IMR-90 (cell line): ENCODE data around the gene GPSM1. TPM values are rescaled to one million over a fixed set of nuclear protein-coding genes. Genes with fewer than 3 reads are reported as not detected.

Experiments
- ATAC-seq: fragments of 200-7000 bp; cut with Tn5 transposase; 2 replicates; pipeline ENCODE4 v1.9.1; 2020; ENCODE audit warnings: low read depth, mild to moderate bottlenecking, moderate library complexity
- BruUV-seq: library from RNA; stranded (reverse); fragments of 400-500 nt; replicated peaks from 2 replicates; lab custom pipeline; 2021; lab: Mats Ljungman, UMichigan
- CTCF ChIA-PET: fragments of 300-600 bp; formaldehyde crosslinking; extraction: SDS; loops from one replicate; lab custom pipeline; 2021; ENCODE audit warnings: antibody characterized with exemption; lab: Yijun Ruan, JAX
- POLR2A ChIA-PET: fragments of 300-600 bp; sonication (Branson Sonifier 250); formaldehyde crosslinking; loops from one replicate; lab custom pipeline; 2022; ENCODE audit warnings: antibody characterized with exemption; ENCODE audit not compliant: unreplicated experiment; lab: Charles Lee
- DNase-seq: peaks from one replicate; pipeline ENCODE4 v3.0.0; 2013
- H2AFZ ChIP-seq: replicated peaks from 2 replicates; pipeline ENCODE3; 2013; ENCODE audit warnings: low read length, mild to moderate bottlenecking; ENCODE audit not compliant: poor library complexity
- H2AK5ac ChIP-seq: 2 replicates; pipeline ENCODE4 v1.6.1; 2013; ENCODE audit warnings: low read depth, low read length, inconsistent platforms
- H2AK9ac ChIP-seq: replicated peaks from 2 replicates; pipeline ENCODE3; 2013; ENCODE audit warnings: mild to moderate bottlenecking, low read depth, low read length, moderate library complexity; ENCODE audit not compliant: poor library complexity
- H2BK120ac ChIP-seq: 2 replicates; pipeline ENCODE4 v1.6.1; 2013; ENCODE audit warnings: low read depth, low read length, inconsistent platforms
- H2BK15ac ChIP-seq: 3 replicates; pipeline ENCODE4 v1.6.1; 2013; ENCODE audit warnings: low read depth, low read length, inconsistent platforms
- H2BK20ac ChIP-seq: 2 replicates; pipeline ENCODE4 v1.6.1; 2013; ENCODE audit warnings: low read depth, mild to moderate bottlenecking, inconsistent platforms, low read length, moderate library complexity
- H2BK5ac ChIP-seq: 2 replicates; pipeline ENCODE4 v1.6.1; 2013; ENCODE audit warnings: mild to moderate bottlenecking, low read depth, low read length, inconsistent platforms; ENCODE audit not compliant: poor library complexity, severe bottlenecking
- H3K14ac ChIP-seq: replicated peaks from 2 replicates; pipeline ENCODE4 v1.6.1; 2013; ENCODE audit warnings: low read depth, low read length, inconsistent platforms
- H3K18ac ChIP-seq: 2 replicates; pipeline ENCODE4 v1.6.1; 2013; ENCODE audit warnings: low read depth, low read length, control low read depth
- H3K23ac ChIP-seq: 2 replicates; pipeline ENCODE4 v1.6.1; 2013; ENCODE audit warnings: low read depth, low read length, inconsistent platforms
- H3K27ac ChIP-seq: 2 replicates; pipeline ENCODE4 v1.5.1; 2013; ENCODE audit warnings: mild to moderate bottlenecking, control low read depth, low read length; ENCODE audit not compliant: insufficient read depth
- H3K27me3 ChIP-seq: 2 replicates; pipeline ENCODE4 v1.6.1; 2013; ENCODE audit warnings: low read length; ENCODE audit not compliant: control insufficient read depth, insufficient read depth
- H3K36me3 ChIP-seq: 2 replicates; pipeline ENCODE4 v1.6.1; 2013; ENCODE audit warnings: low read length, mixed read lengths; ENCODE audit not compliant: control insufficient read depth, insufficient read depth
- H3K4ac ChIP-seq: 2 replicates; pipeline ENCODE4 v1.6.1; 2013; ENCODE audit warnings: low read depth, low read length, inconsistent platforms
- H3K4me1 ChIP-seq: 2 replicates; pipeline ENCODE4 v1.6.1; 2013; ENCODE audit warnings: low read length, mixed read lengths; ENCODE audit not compliant: control insufficient read depth, insufficient read depth
- H3K4me2 ChIP-seq: 2 replicates; pipeline ENCODE4 v1.6.1; 2013; ENCODE audit warnings: low read depth, mild to moderate bottlenecking, control low read depth, low read length, moderate library complexity
- H3K4me3 ChIP-seq: 2 replicates; pipeline ENCODE4 v1.5.1; 2013; ENCODE audit warnings: low read depth, mild to moderate bottlenecking, control low read depth, low read length, moderate library complexity; ENCODE audit not compliant: insufficient read depth
- H3K56ac ChIP-seq: 2 replicates; pipeline ENCODE4 v1.6.1; 2013; ENCODE audit warnings: low read length, inconsistent platforms; ENCODE audit not compliant: insufficient read depth; ENCODE audit errors: extremely low read depth
- H3K79me1 ChIP-seq, 2 experiments: 2 replicates each; pipeline ENCODE4 v1.6.1; 2013; ENCODE audit warnings: low read length in 2 of 2, inconsistent platforms in 1 of 2, low read depth in 1 of 2
- H3K9ac ChIP-seq: 2 replicates; pipeline ENCODE4 v1.6.1; 2013; ENCODE audit warnings: low read depth, low read length, control low read depth
- H3K9me1 ChIP-seq: 2 replicates; pipeline ENCODE4 v1.6.1; 2013; ENCODE audit warnings: low read length, inconsistent platforms; ENCODE audit not compliant: insufficient read depth
- H3K9me3 ChIP-seq: 2 replicates; pipeline ENCODE4 v1.6.1; 2013; ENCODE audit warnings: low read length; ENCODE audit not compliant: control insufficient read depth, insufficient read depth
- H4K20me1 ChIP-seq: 2 replicates; pipeline ENCODE4 v1.6.1; 2013; ENCODE audit warnings: low read length, inconsistent platforms; ENCODE audit not compliant: insufficient read depth
- H4K5ac ChIP-seq: 2 replicates; pipeline ENCODE4 v1.6.1; 2013; ENCODE audit warnings: mild to moderate bottlenecking, low read depth, low read length, control low read depth
- H4K8ac ChIP-seq, 2 experiments: 2 replicates each; pipeline ENCODE4 v1.6.1; 2013; ENCODE audit warnings: low read depth in 2 of 2, low read length in 2 of 2, control low read depth in 1 of 2, inconsistent platforms in 1 of 2
- H4K91ac ChIP-seq: 2 replicates; pipeline ENCODE4 v1.6.1; 2013; ENCODE audit warnings: low read depth, low read length, inconsistent platforms; ENCODE audit not compliant: insufficient read depth
- CEBPB ChIP-seq: IDR thresholded peaks from 2 replicates; pipeline ENCODE4 v1.6.1; 2012; ENCODE audit warnings: low read depth, low read length, improper control_type of control experiment
- MAFK ChIP-seq: IDR thresholded peaks from 2 replicates; pipeline ENCODE4 v1.6.1; 2012; ENCODE audit warnings: low read depth, low read length, improper control_type of control experiment
- MXI1 ChIP-seq: IDR thresholded peaks from 2 replicates; pipeline ENCODE4 v1.6.1; 2012; ENCODE audit warnings: low read depth, mild to moderate bottlenecking, low read length, moderate library complexity, borderline replicate concordance
- POLR2A ChIP-seq: IDR thresholded peaks from 2 replicates; pipeline ENCODE4 v1.6.1; 2012; ENCODE audit warnings: mild to moderate bottlenecking, low read depth, low read length
- RCOR1 ChIP-seq: IDR thresholded peaks from 2 replicates; pipeline ENCODE4 v1.6.1; 2012; ENCODE audit warnings: mild to moderate bottlenecking, low read length, improper control_type of control experiment; ENCODE audit not compliant: insufficient replicate concordance
- RFX5 ChIP-seq: IDR thresholded peaks from 2 replicates; pipeline ENCODE4 v1.8.0; 2012; ENCODE audit warnings: low read depth, mild to moderate bottlenecking, low read length, moderate library complexity
- SMC3 ChIP-seq: fragments of 150-350 bp; IDR thresholded peaks from 2 replicates; pipeline ENCODE4 v1.6.1; 2016; ENCODE audit warnings: low read depth, mild to moderate bottlenecking, antibody characterized with exemption, low read length, moderate library complexity
- WGBS, 2 experiments: methylation state at CpG; one replicate each; pipeline versions ENCODE4 v1.1.5 to v1.1.7; 2013; ENCODE audit warnings: missing lambda C conversion rate in 2 of 2; ENCODE audit not compliant: insufficient read length in 1 of 2; ENCODE audit errors: extremely low coverage in 2 of 2; 5-methylcytosine and 5-hydroxymethylcytosine counted together
- dilution Hi-C: fragments of 300-500 bp; cut with HindIII; formaldehyde crosslinking; loops from one replicate; pipeline ENCODE4 v1.14.3; 2018; ENCODE audit warnings: low sequenced_read_pairs; ENCODE audit not compliant: unreplicated experiment
- in situ Hi-C: fragments of 300-500 bp; cut with MboI; formaldehyde crosslinking; loops from 3 replicates; pipeline ENCODE4 v1.14.3; 2019; ENCODE audit warnings: low sequenced_read_pairs, inconsistent platforms, mixed read lengths
- intact Hi-C: fragments of 100-400 bp; cut with micrococcal nuclease; formaldehyde crosslinking; loops from 2 replicates; pipeline ENCODE4 v1.10.0; 2022
- polyA plus RNA-seq, 3 experiments: library from polyadenylated mRNA; depleted of rRNA; stranded (reverse); fragments of >200 nt; gene quantifications; 2 replicates each; pipeline ENCODE4 v1.2.3, GENCODE V29; 2012; ENCODE audit warnings: low replicate concordance in 1 of 3
- total RNA-seq: library from RNA; depleted of rRNA; stranded (reverse); fragments of >200 nt; gene quantifications from 2 replicates; pipeline ENCODE4 v1.2.3, GENCODE V29; 2012
- TF ChIP-seq, protein P1 (sequence below): fragments of 150-350 bp; IDR thresholded peaks from 2 replicates; pipeline ENCODE4 v1.6.1; 2017; ENCODE audit warnings: mild to moderate bottlenecking, antibody characterized with exemption, low read length, low read depth
- TF ChIP-seq, protein P2 (sequence below): conservative IDR thresholded peaks from 2 replicates; pipeline ENCODE4 v1.5.1; 2012; ENCODE audit warnings: mild to moderate bottlenecking, low read depth, low read length, improper control_type of control experiment

GPSM1 gene
- total and polyA plus RNA-seq, 2 of the 4 experiments (the other 2 are of a cell fraction) = 28.7 to 71.2 TPM

DNA sequence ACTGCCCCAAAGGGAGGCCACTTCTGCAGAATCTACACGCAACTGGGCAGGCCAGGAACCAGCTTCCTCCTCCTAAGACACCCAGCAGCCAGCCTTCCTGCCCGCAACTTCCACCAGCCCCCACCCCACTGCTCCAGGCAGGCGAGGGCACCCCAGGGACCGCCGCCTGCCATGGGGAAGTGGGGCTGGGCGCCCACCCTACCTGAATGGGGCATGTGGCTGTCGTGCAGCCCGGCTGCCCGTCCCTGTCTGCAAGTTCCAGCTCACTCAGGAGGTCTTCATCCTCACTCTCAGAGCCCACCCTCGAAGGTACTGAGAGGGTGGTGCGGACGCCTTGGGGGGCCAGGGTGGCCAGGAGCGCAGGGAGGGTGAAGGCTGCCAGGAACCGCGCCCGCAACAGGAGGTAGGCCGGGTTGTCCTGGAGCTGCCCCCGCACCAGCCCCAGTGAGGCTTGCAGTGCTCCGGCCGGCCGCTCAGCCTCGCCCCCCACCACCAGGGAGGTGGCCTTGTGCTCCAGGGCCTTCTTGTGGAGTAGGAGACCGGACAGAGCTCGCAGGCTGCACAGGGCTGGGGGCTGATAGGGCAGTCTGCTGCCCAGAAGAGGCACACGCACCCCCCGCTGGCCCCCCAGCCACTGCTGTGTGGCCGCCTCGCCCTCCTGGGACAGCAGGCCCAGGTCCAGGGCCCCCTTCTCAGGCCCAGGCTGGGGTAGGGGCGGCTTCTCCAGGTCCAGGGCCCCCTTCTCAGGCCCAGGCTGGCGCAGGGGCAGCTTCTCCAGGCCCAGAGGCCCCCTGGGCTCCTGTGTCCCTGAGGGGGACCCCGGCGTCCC lies 50.2 kb downstream of the GPSM1 start:
- ChIA-PET POLR2A (no interaction called here), CTCF (no interaction called here)
- H4K91ac ChIP-seq = no peak overlapping the region
- H3K4me1 ChIP-seq = peaks cover 8% of the 10 kb centered on the region
- H2AK9ac ChIP-seq = no peak overlapping the region
- H3K23ac ChIP-seq = no peak overlapping the region
- H3K27ac ChIP-seq = no peak overlapping the region
- 96% methylated on average over 19 of the region's 32 CpGs; no CpG with 5 or more reads in 1 of the 2 experiments for WGBS, 2 experiments
- dilution Hi-C loops = no loop called here
- H3K4me2 ChIP-seq = no peak overlapping the region
- H2AK5ac ChIP-seq = no peak overlapping the region
- no peaks in the 10 kb centered on the region for H3K79me1 ChIP-seq
- ATAC-seq (no peak), DNase-seq (no peak)
- H2BK120ac ChIP-seq = no peak overlapping the region
- TF ChIP-seq POLR2A (no peak), CEBPB (no peak), MAFK (no peak), RFX5 (no peak), RCOR1 (no peak), MXI1 (no peak), SMC3 (no peak)
- TF ChIP-seq, protein P1, sequence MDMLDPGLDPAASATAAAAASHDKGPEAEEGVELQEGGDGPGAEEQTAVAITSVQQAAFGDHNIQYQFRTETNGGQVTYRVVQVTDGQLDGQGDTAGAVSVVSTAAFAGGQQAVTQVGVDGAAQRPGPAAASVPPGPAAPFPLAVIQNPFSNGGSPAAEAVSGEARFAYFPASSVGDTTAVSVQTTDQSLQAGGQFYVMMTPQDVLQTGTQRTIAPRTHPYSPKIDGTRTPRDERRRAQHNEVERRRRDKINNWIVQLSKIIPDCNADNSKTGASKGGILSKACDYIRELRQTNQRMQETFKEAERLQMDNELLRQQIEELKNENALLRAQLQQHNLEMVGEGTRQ = no peak
- TF ChIP-seq, protein P2, sequence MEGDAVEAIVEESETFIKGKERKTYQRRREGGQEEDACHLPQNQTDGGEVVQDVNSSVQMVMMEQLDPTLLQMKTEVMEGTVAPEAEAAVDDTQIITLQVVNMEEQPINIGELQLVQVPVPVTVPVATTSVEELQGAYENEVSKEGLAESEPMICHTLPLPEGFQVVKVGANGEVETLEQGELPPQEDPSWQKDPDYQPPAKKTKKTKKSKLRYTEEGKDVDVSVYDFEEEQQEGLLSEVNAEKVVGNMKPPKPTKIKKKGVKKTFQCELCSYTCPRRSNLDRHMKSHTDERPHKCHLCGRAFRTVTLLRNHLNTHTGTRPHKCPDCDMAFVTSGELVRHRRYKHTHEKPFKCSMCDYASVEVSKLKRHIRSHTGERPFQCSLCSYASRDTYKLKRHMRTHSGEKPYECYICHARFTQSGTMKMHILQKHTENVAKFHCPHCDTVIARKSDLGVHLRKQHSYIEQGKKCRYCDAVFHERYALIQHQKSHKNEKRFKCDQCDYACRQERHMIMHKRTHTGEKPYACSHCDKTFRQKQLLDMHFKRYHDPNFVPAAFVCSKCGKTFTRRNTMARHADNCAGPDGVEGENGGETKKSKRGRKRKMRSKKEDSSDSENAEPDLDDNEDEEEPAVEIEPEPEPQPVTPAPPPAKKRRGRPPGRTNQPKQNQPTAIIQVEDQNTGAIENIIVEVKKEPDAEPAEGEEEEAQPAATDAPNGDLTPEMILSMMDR = no peak
- no peak overlapping the region for H3K4ac ChIP-seq
- intact Hi-C loops = no loop called here
- H2BK15ac ChIP-seq = no peak overlapping the region
- no peak overlapping the region for H3K18ac ChIP-seq
- no TSS peak for BruUV-seq
- no peak overlapping the region for H3K14ac ChIP-seq
- in situ Hi-C loops = no loop called here
- peaks cover 31% of the 10 kb centered on the region for H3K36me3 ChIP-seq
- H3K9me3 ChIP-seq = no peaks in the 10 kb centered on the region
- H2BK20ac ChIP-seq = no peak overlapping the region
- no peak overlapping the region for H3K56ac ChIP-seq
- H3K27me3 ChIP-seq = no peaks in the 10 kb centered on the region
- H3K9ac ChIP-seq = no peak overlapping the region
- no peak overlapping the region for H2AFZ ChIP-seq
- no peak overlapping the region for H4K5ac ChIP-seq
- H3K4me3 ChIP-seq = no peak overlapping the region
- no peak overlapping the region for H2BK5ac ChIP-seq
- H4K8ac ChIP-seq = no peak overlapping the region
- no peaks in the 10 kb centered on the region for H4K20me1 ChIP-seq
- H3K9me1 ChIP-seq = no peaks in the 10 kb centered on the region
